ENCODE measurements around the gene MYO16.

DNA sequence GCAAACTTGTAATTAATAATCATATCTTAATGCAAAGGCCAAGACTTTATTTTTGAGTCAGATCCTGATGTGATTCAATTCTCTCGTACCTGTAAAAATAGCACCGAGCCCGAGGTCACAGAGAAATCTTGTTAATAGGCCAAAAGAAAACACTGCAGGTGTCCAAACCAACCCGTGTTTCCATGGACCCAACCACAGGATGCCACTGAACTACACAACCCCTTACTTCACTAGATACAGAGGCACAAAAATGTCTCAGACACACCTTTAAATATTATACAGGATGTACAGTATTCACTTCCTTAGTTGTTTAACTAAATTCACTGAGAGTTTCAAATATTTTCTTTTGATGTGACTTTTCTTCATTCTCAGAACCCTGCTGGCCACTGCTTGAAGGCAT, 530.9 kb downstream of the MYO16 start:
- TF ChIP-seq CTCF (IDR thresholded peaks at IDR 0.05; ENCODE audit: low read depth, low read length, poor library complexity, severe bottlenecking) (no peak), EZH2phosphoT487 (IDR thresholded peaks at IDR 0.05; ENCODE audit: borderline replicate concordance, low read length) (no peak)
